Motor neuron (in vitro differentiated cells): ENCODE measurements around the gene SSBP3. TPM values are rescaled to one million over a fixed set of nuclear protein-coding genes. Genes with fewer than 3 reads are reported as not detected.

Source experiments
- ATAC-seq, 8 experiments: fragments of 200-7000 bp; cut with Tn5 transposase; replicated peaks in 6 of 8; 2 replicates each; pipeline ENCODE4 v1.8.0; 2021; ENCODE audit warnings: mild to moderate bottlenecking in 8 of 8, moderate library complexity in 8 of 8
- H3K27ac ChIP-seq, 2 donors: fragments of 250-450 bp; sonication (Bioruptor Pico); 2 replicates each; pipeline ENCODE4 v1.9.0; 2021; ENCODE audit warnings: antibody characterized with exemption in 2 of 2, mild to moderate bottlenecking in 2 of 2, moderate library complexity in 1 of 2
- H3K4me1 ChIP-seq, 2 donors: fragments of 250-450 bp; sonication (Bioruptor Pico); replicated peaks in 1 of 2; 2 replicates each; pipeline ENCODE4 v1.6.1; 2021; ENCODE audit warnings: antibody characterized with exemption in 2 of 2, mild to moderate bottlenecking in 2 of 2, moderate library complexity in 1 of 2
- H3K4me3 ChIP-seq, 5 donors: fragments of 250-450 bp; sonication (Bioruptor Pico); 2 replicates each; pipeline ENCODE4 v1.9.0; 2021; ENCODE audit warnings: antibody characterized with exemption in 5 of 5, mild to moderate bottlenecking in 5 of 5, moderate library complexity in 4 of 5
- WGBS, 10 experiments: fragments of 450-650 bp; shearing (Covaris generic); methylation state at CpG; one replicate each; pipeline ENCODE4 v1.0.0; 2022; 5-methylcytosine and 5-hydroxymethylcytosine counted together
- in situ Hi-C, 9 experiments: fragments of 400-800 bp; cut with MboI; loops; one replicate each; pipeline ENCODE4 v1.15.0; 2021; ENCODE audit warnings: low sequenced_read_pairs in 9 of 9, low pct_unique_long_range_greater_than_20kb in 2 of 9; ENCODE audit not compliant: unreplicated experiment in 9 of 9
- total RNA-seq, 8 experiments: library from RNA; unstranded; fragments of 300-600 nt; gene quantifications; 2 replicates each; pipeline versions ENCODE4 v1.2.3 to v1.2.4, GENCODE V29; 2022

Gene SSBP3
- total RNA-seq, 8 experiments from 2014 or later, result 11.3 to 183 (median 60.4) TPM

GRCh38 chr1:54326543-54327385 lies 79.4 kb downstream of the SSBP3 start:
- no peak overlapping the region for H3K4me3 ChIP-seq
- peaks cover 100% of the 10 kb centered on the region in 2 donors for H3K4me1 ChIP-seq
- peak overlapping the region; percentile 90 to 94 for H3K27ac ChIP-seq
- 32 to 100% (median 51%) methylated on average over 2 to 9 of the region's 12 CpGs; no CpG with 5 or more reads in 3 of the 10 experiments for WGBS, 10 experiments
- ATAC-seq, result no peak
- in situ Hi-C loops, result no loop called here

DNA sequence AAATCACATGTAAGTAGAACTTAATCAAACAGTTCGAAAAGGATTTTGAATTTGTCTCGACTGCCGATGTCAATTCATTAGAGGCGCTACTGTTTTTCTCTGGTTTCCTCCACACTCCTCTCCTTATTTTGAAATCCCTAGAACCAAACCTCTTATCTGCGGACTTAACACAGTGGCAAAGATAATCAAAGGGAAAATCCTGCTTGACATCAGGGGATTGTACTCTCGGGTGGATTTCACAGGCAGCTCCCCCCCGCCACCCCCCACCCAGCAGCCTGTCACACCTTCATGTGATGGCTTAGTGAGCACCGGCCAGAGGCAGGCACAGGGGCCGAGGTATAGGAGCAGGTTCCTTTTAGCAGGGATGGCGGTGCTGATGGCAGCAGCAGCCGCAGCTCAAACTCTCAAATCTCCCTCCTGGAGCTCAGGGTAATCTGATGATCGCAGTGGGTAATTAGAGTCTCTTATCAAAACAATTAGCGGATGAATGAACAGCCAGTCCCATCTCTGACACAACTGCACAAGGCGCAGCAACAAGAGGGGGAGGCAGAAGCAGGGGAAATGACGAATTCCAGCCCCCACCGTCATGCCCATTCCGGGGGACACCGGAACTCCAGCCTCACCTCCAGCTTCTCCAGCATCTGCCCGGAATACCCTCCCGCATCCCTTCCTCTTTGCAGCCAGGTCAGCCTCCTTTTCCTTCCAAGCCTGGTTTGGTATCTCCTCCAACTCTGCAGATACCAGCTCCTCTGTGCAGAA lies 80.3 kb downstream of the SSBP3 start:
- H3K27ac ChIP-seq, result peak overlapping the region; percentile 90 to 94
- ATAC-seq, result no peak
- in situ Hi-C loops, result no loop called here
- 52 to 100% (median 91%) methylated on average over 2 to 16 of the region's 20 CpGs for WGBS, 10 experiments
- peaks cover 91 to 100% of the 10 kb centered on the region in 2 donors for H3K4me1 ChIP-seq
- no peak overlapping the region for H3K4me3 ChIP-seq

- Histone ChIP-seq H3K4me3 (no peak overlapping the region), H3K27ac (peak overlapping the region; percentile 90 to 94), H3K4me1 (peaks cover 85 to 96% of the 10 kb centered on the region in 2 donors)
- WGBS, 10 experiments, result 50 to 100% (median 88%) methylated on average over 1 to 2 of the region's 2 CpGs; no CpG with 5 or more reads in 4 of the 10 experiments
- no peak for ATAC-seq
- in situ Hi-C loops, result no loop called here
Measured at GRCh38 chr1:54325284-54325683, 80.9 kb downstream of the SSBP3 start.

- peaks cover 77 to 88% of the 10 kb centered on the region in 2 donors for H3K4me1 ChIP-seq
- in situ Hi-C loops, result no loop called here
- H3K27ac ChIP-seq, result peak overlapping the region; percentile 90 to 94
- H3K4me3 ChIP-seq, result no peak overlapping the region
- 36 to 100% (median 56%) methylated on average over 1 to 17 of the region's 19 CpGs for WGBS, 10 experiments
- ATAC-seq, result peak in 5 of 8 experiments; percentile 2 to 46 (median 5)
Measured at GRCh38 chr1:54324251-54325140, 81.7 kb downstream of the SSBP3 start.

DNA sequence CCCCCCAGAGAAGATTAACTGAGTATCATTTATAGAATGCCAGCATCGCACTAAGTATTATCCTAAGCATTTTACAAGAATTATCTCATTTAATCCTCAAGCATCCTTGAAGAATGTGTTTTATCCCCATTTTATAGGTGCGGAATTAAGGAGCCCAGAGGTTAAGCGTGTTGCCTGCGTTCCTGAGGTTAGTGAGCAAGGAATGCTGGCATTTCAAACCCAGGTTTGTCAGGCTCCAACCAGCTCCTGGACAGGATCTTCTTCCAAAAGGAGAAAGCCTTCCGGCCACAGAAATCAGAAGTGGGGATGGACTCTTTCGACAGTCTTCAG lies 82.3 kb downstream of the SSBP3 start:
- H3K27ac ChIP-seq, result peak overlapping the region; percentile 90 to 94
- H3K4me1 ChIP-seq, result peaks cover 71 to 83% of the 10 kb centered on the region in 2 donors
- 81 to 100% (median 94%) methylated on average over 1 to 6 of the region's 6 CpGs; no CpG with 5 or more reads in 2 of the 10 experiments for WGBS, 10 experiments
- ATAC-seq, result no peak
- no peak overlapping the region for H3K4me3 ChIP-seq
- in situ Hi-C loops, result no loop called here

GRCh38 chr1:54323324-54323739 lies 82.9 kb downstream of the SSBP3 start:
- in situ Hi-C loops, result no loop called here
- Histone ChIP-seq H3K4me3 (no peak overlapping the region), H3K27ac (peak overlapping the region; percentile 90 to 94), H3K4me1 (peaks cover 65 to 83% of the 10 kb centered on the region in 2 donors)
- no peak for ATAC-seq
- WGBS, 10 experiments, result 79 to 100% (median 95%) methylated on average over 1 to 6 of the region's 6 CpGs; no CpG with 5 or more reads in 5 of the 10 experiments

DNA sequence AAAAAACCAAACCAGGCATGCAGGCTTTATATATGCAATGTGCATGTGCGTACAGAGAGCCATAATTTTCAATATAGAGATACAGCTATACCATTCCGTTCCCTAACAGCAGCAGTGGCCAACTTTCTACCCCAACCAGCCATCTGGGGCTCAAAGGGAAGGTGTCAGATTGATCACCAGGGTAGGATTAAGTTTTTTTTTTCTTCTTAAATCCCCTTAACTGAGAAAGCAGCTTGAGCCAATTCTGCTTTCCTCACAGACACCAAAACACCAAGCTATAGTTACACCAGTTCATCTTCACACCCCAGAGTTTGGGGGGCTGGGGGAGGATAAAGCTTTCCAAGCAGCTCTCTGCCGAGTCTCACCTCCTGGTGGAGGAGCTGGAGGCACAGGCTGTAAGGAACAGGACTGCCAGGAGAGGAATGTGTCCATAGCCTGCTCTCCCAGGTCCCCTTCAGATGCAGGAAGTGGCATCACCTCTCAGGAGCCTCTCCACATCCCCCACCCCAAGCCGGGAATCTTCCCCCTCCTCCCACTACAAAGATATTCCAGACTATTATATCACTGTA lies 87.9 kb downstream of the SSBP3 start:
- 50 to 100% (median 93%) methylated on average over 1 to 3 of the region's 4 CpGs; no CpG with 5 or more reads in 1 of the 10 experiments for WGBS, 10 experiments
- H3K27ac ChIP-seq, result no peak overlapping the region
- ATAC-seq, result no peak

GRCh38 chr1:54317084-54317483 lies 89.1 kb downstream of the SSBP3 start:
- in situ Hi-C loops, result no loop called here
- H3K4me1 ChIP-seq, result peaks cover 37 to 57% of the 10 kb centered on the region in 2 donors
- 83 to 95% (median 92%) methylated on average over 3 to 7 of the region's 7 CpGs; no CpG with 5 or more reads in 5 of the 10 experiments for WGBS, 10 experiments
- no peak for ATAC-seq
- H3K4me3 ChIP-seq, result no peak overlapping the region
- H3K27ac ChIP-seq, result no peak overlapping the region

More for the DNA sequence above, 87.9 kb downstream of the SSBP3 start:
- no peak overlapping the region for H3K4me3 ChIP-seq
- in situ Hi-C loops, result no loop called here
- H3K4me1 ChIP-seq, result peaks cover 37 to 60% of the 10 kb centered on the region in 2 donors

GRCh38 chr1:54315099-54315498 lies 91.1 kb downstream of the SSBP3 start:
- in situ Hi-C loops, result no loop called here
- ATAC-seq, result no peak
- H3K27ac ChIP-seq, result peak overlapping the region; percentile 79 to 88
- peaks cover 54 to 63% of the 10 kb centered on the region in 2 donors for H3K4me1 ChIP-seq
- 71 to 100% (median 79%) methylated on average over 1 to 4 of the region's 4 CpGs; no CpG with 5 or more reads in 4 of the 10 experiments for WGBS, 10 experiments
- no peak overlapping the region for H3K4me3 ChIP-seq

- in situ Hi-C loops, result no loop called here
- H3K4me1 ChIP-seq, result peaks cover 58 to 67% of the 10 kb centered on the region in 2 donors
- H3K27ac ChIP-seq, result peak overlapping the region; percentile 79 to 88
- WGBS, 10 experiments, result 34 to 100% (median 49%) methylated on average over 1 to 6 of the region's 6 CpGs; no CpG with 5 or more reads in 4 of the 10 experiments
- no peak overlapping the region for H3K4me3 ChIP-seq
- no peak for ATAC-seq
Measured at GRCh38 chr1:54314696-54315095, 91.5 kb downstream of the SSBP3 start.

DNA sequence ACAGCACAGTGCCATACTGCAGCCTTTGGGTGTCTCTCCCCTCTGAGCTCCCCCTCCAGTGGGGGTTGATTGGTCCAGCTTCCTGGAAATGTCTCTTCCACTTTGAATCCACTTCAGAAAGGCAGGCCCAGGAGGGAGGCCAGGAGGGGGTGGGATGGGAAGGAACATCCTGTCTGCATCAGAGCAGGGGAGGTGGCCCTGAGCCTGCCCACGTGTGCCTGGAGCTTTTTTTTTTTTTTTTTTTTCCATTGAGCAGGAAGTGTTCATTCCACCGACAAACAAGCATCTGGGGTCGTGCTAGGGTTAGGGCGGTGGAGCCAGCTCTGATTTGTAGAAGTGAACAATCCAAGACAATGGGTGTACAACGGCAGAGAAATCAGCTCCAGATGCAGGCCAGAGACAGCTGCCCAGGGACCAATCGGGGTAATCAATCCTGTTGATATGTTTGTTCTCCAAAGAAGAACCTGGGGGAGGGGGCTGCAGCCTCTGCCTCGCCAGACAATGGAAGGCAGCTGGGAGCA lies 93.3 kb downstream of the SSBP3 start:
- Histone ChIP-seq H3K27ac (peak overlapping the region; percentile 88), H3K4me1 (peaks cover 75 to 76% of the 10 kb centered on the region in 2 donors), H3K4me3 (peak overlapping the region in 2 of 5 donors; percentile 14 to 15)
- in situ Hi-C loops, result no loop called here
- ATAC-seq, result peak; percentile 61 to 95 (median 86)
- 0 to 6% (median 2%) methylated on average over 2 to 7 of the region's 7 CpGs; no CpG with 5 or more reads in 5 of the 10 experiments for WGBS, 10 experiments

- ATAC-seq, result no peak
- in situ Hi-C loops, result no loop called here
- peak overlapping the region; percentile 88 for H3K27ac ChIP-seq
- WGBS, 10 experiments, result 62 to 89% (median 71%) methylated on average over 1 to 7 of the region's 7 CpGs; no CpG with 5 or more reads in 5 of the 10 experiments
- H3K4me3 ChIP-seq, result no peak overlapping the region
- peaks cover 79 to 84% of the 10 kb centered on the region in 2 donors for H3K4me1 ChIP-seq
Measured at GRCh38 chr1:54311506-54311905, 94.7 kb downstream of the SSBP3 start.
